Small intestine (tissue), 7 donors: ENCODE data around the gene PLEKHN1. TPM values are rescaled to one million over a fixed set of nuclear protein-coding genes. Genes with fewer than 3 reads are reported as not detected.
A peak's percentile ranks its signal among the peaks of the same experiment; 100 is the strongest.

ENCODE experiments used
- DNase-seq, 2 donors: peaks; one replicate each; pipeline versions ENCODE4 v3.0.0 to v3.0.0-alpha.2; 2013
- FAIRE-seq: peaks from 2 replicates; lab custom pipeline; 2012; peaks lifted over from hg19 to GRCh38; lab: Jason Lieb, UNC
- H3K27ac ChIP-seq, 3 donors: one replicate each; pipeline ENCODE4 v1.5.1; 2013; ENCODE audit warnings: low read length in 2 of 3, mild to moderate bottlenecking in 2 of 3, control low read depth in 1 of 3, inconsistent platforms in 1 of 3, low read depth in 1 of 3, moderate library complexity in 1 of 3
- H3K27me3 ChIP-seq, 3 donors: one replicate each; pipeline ENCODE4 v1.6.1; 2013; ENCODE audit warnings: low read length in 3 of 3, inconsistent platforms in 1 of 3; ENCODE audit not compliant: control insufficient read depth in 3 of 3, insufficient read depth in 3 of 3
- H3K36me3 ChIP-seq, 3 donors: one replicate each; pipeline ENCODE4 v1.6.1; 2013; ENCODE audit warnings: low read length in 3 of 3, inconsistent platforms in 1 of 3, low read depth in 1 of 3, mild to moderate bottlenecking in 1 of 3, moderate library complexity in 1 of 3; ENCODE audit not compliant: control insufficient read depth in 3 of 3, insufficient read depth in 2 of 3
- H3K4me1 ChIP-seq, 3 donors: one replicate each; pipeline ENCODE4 v1.6.1; 2013; ENCODE audit warnings: low read length in 2 of 3, inconsistent platforms in 1 of 3, low read depth in 1 of 3, mild to moderate bottlenecking in 1 of 3, moderate library complexity in 1 of 3; ENCODE audit not compliant: control insufficient read depth in 3 of 3, insufficient read depth in 2 of 3
- H3K4me3 ChIP-seq, 3 donors: one replicate each; pipeline ENCODE4 v1.5.1; 2013; ENCODE audit warnings: low read length in 3 of 3, control low read depth in 1 of 3, inconsistent platforms in 1 of 3, low read depth in 1 of 3, mild to moderate bottlenecking in 1 of 3, moderate library complexity in 1 of 3
- H3K9me3 ChIP-seq, 2 donors: one replicate each; pipeline ENCODE4 v1.6.1; 2013; ENCODE audit warnings: low read depth in 1 of 2, low read length in 1 of 2; ENCODE audit not compliant: control insufficient read depth in 2 of 2, insufficient read depth in 1 of 2
- WGBS, 3 donors: extraction: QIAGEN DNeasy Blood & Tissue Kit; methylation state at CpG; one replicate each; pipeline ENCODE4 v1.1.7; 2013; 5-methylcytosine and 5-hydroxymethylcytosine counted together
- polyA plus RNA-seq, 4 donors: library from polyadenylated mRNA; stranded (reverse) in 3 of 4; unstranded in 1 of 4; fragments of 200-250 nt in 3 of 4; fragments of 120-200 nt in 1 of 4; gene quantifications; one replicate each; pipeline versions ENCODE4 v1.2.1 to v1.2.3, GENCODE V29; 2013
- donor health status: healthy with polysubstance abuse.
- donor health status: control.
- donor health status: control.
- donor health status: Bipolar disorder and iron deficiency.
- donor health status: healthy.

The PLEKHN1 gene
- polyA plus RNA-seq, 4 donors, result 0.64 to 0.89 (median 0.76) TPM

DNA sequence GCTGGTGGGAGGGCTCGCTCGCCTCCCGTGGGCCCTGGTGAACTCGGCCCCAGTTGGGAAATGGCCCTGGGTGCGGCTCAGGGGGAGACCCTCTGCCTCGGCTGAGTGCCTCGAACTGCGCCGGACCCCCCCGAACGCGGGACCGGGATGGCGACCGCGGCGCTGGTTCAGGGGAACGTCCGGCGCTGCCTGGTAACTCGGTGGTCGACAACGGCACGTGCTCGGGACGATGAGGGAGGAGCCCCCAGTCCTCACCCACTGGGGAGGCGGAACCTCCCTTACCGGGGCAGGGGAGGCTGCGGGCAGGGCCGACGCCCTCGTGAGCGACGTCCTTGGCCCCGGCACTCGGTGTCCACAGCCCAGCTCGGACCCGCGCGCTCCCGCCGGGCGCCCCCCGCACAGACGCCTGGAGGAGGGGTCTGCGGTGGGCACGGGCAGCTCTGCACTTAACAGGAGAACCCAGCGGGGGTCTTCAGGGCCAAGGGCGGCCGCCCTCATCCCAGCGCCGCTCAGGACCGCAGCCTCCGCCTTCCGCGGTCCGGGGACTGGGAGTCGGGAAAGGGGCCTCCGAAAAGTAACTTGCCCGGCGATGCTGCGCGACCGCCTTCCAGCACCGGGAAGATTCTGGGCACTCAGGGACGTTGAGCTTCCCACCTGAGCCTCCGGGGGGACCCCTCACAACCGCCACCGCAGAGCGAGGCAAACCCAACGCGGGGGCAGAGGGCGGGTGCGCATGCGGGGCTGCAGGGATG, 31.9 kb downstream of the PLEKHN1 start:
- Histone ChIP-seq H3K27me3 (peaks cover 13 to 60% (median 13%) of the 10 kb centered on the region in 3 donors), H3K4me1 (peaks cover 0 to 13% (median 4%) of the 10 kb centered on the region in 3 donors), H3K9me3 (peaks cover 0 to 3% of the 10 kb centered on the region in 2 donors), H3K4me3 (peak overlapping the region in 2 of 3 donors; percentile 15 to 56), H3K27ac (no peak overlapping the region), H3K36me3 (peaks cover 0 to 3% (median 0%) of the 10 kb centered on the region in 3 donors)
- 19 to 24% (median 23%) methylated on average over 68 to 75 of the region's 75 CpGs for WGBS, 3 donors
- FAIRE-seq, result no peak
- DNase-seq, result no peak

DNA sequence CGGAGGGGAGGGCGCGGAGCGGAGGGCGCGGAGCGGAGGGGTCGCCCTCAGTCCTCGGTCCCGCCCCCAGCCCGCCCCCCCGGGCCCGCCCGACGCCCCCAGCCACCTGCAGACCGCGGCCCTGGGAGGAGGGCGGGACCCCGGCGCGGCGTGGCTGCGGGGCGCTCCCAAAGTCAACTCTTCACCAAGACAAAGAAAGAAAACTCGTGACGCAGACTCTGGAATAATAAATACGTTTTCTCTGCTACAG, 32.4 kb downstream of the PLEKHN1 start:
- FAIRE-seq (no peak), DNase-seq (peak in 1 of 2 donors; percentile 73)
- H3K36me3 ChIP-seq, result peaks cover 0 to 7% (median 0%) of the 10 kb centered on the region in 3 donors
- no peaks in the 10 kb centered on the region for H3K9me3 ChIP-seq
- H3K27me3 ChIP-seq, result peaks cover 13 to 60% (median 13%) of the 10 kb centered on the region in 3 donors
- peak overlapping the region; percentile 23 to 56 (median 34) for H3K4me3 ChIP-seq
- 0% methylated on average over 3 to 27 of the region's 27 CpGs for WGBS, 3 donors
- peaks cover 0 to 13% (median 4%) of the 10 kb centered on the region in 3 donors for H3K4me1 ChIP-seq
- no peak overlapping the region for H3K27ac ChIP-seq

DNA sequence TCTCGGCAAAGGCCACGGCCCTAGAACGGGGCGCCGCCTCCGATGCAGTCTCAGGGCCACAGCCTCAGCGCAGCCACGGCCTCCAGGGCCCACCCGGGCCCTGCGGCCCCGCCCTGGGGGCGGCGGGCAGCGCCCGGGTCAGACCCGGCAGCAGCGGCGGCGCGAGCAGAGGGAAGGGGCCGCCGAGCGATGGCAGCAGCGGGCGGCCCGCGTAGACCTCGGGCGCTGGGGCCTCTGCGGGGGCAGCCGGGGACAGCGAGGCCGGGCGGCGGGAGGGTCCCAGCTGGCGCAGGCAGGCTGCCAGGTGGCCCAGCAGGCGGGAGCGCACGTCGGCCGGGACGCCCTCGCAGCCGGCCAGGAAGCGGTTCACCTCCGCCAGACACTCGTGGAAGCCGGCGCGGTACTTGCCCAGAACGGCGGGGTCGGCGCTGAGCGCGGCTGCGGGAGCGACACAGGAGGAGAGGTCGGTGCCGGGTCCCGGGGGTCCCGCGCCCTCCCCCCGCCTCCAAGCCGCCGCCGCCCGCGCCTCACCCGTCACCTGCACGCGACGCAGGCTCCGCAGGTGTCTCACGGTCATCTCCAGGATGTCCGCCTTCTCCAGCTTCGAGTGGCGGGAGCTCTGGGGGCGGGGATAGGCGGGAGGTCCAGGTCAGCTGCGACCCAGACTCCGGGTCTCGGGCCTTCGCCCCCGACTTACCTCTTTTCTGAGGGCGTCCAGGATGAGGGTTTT, 32.9 kb downstream of the PLEKHN1 start:
- Histone ChIP-seq H3K4me3 (peak overlapping the region; percentile 37 to 56 (median 38)), H3K27me3 (peaks cover 13 to 60% (median 16%) of the 10 kb centered on the region in 3 donors), H3K4me1 (peaks cover 0 to 16% (median 4%) of the 10 kb centered on the region in 3 donors), H3K27ac (peak overlapping the region in 1 of 3 donors; percentile 60), H3K36me3 (peaks cover 0 to 11% (median 0%) of the 10 kb centered on the region in 3 donors), H3K9me3 (no peaks in the 10 kb centered on the region)
- 0 to 1% (median 1%) methylated on average over 42 to 86 of the region's 86 CpGs for WGBS, 3 donors
- peak in 1 of 2 donors; percentile 70 for DNase-seq
- no peak for FAIRE-seq

DNA sequence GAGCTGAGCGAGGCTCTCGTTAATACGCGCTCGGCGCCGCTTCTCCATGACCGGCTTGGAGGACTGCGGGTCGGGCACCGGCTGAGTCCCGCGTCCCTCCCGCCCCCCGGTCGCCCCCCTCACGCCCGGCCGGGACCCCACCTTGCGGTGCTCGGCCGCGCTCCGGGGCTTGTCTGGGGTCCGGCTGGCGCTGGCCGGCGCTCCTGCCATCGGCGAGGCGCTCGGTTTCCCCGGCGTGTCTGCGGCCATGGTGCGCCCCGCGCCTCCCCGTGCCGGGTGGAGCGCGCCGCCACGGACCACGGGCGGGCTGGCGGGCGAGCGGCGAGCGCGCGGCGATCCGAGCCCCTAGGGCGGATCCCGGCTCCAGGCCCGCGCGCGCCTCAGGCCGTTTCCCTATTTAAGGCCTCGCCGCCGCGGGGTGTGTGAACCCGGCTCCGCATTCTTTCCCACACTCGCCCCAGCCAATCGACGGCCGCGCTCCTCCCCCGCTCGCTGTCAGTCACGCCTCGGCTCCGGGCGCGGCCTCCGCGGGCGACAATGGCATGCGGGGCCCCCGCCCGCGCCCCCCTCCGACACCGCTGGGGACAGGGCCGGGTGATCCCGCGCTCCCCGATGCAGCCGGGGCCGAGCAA, 33.6 kb downstream of the PLEKHN1 start, which contains the start of gene HES4:
HES4 (minus strand) TSS at position 373 of the 632 bp plus-strand sequence; CDS start at position 249, 124 bp downstream.
- peaks cover 0 to 22% (median 4%) of the 10 kb centered on the region in 3 donors for H3K4me1 ChIP-seq
- peaks cover 0 to 15% (median 0%) of the 10 kb centered on the region in 3 donors for H3K36me3 ChIP-seq
- DNase-seq (peak; percentile 81 to 95), FAIRE-seq (no peak)
- no peaks in the 10 kb centered on the region for H3K9me3 ChIP-seq
- 1% methylated on average over 56 to 95 of the region's 95 CpGs for WGBS, 3 donors
- peak within 1 kb of the TSS; percentile 38 to 73 (median 56) for H3K4me3 ChIP-seq
- peak within 1 kb of the TSS in 2 of 3 donors; percentile 95 for H3K27ac ChIP-seq
- peaks cover 13 to 59% (median 16%) of the 10 kb centered on the region in 3 donors for H3K27me3 ChIP-seq

DNA sequence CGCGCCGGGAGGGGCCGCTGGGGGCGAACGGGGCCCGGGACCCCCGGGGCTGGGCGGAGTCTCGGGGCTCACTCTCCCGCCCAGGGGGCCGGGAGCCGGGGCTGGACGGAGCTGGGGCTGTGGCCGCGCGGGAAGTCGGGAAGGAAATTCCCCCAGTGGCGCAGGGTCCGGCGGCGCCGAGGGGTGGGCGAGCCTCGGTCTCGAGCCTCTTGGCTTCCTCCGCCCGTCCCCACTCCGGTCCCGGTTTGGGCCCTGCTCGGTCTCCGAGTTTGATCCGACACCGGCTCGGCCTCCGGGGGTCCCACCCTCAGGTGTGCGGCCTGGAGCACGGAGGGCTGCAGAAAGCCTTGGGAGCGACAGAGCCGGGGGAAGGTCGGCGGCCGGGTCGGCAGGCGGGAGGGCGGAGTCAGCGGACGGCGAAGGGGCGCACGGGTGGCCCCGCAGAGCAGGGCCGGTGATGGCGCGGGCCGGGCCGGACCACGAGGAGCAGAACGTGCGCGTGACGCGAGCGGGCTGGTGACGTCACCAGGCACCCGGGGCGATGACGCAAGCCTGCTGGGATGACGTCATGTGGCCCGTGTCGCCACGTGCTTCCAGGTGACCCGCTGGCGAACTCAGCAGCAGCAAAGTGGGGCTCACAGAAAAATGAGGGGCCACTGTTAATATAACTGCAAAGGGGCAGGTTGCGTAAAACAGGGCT, 34.2 kb downstream of the PLEKHN1 start:
- peak in 1 of 2 donors; percentile 89 for DNase-seq
- Histone ChIP-seq H3K9me3 (no peaks in the 10 kb centered on the region), H3K4me1 (peaks cover 0 to 29% (median 4%) of the 10 kb centered on the region in 3 donors), H3K4me3 (peak overlapping the region; percentile 38 to 73 (median 56)), H3K36me3 (peaks cover 0 to 15% (median 0%) of the 10 kb centered on the region in 3 donors), H3K27ac (peak overlapping the region in 2 of 3 donors; percentile 95), H3K27me3 (peaks cover 13 to 54% (median 16%) of the 10 kb centered on the region in 3 donors)
- WGBS, 3 donors, result 1 to 2% (median 1%) methylated on average over 54 to 75 of the region's 75 CpGs
- FAIRE-seq, result no peak

DNA sequence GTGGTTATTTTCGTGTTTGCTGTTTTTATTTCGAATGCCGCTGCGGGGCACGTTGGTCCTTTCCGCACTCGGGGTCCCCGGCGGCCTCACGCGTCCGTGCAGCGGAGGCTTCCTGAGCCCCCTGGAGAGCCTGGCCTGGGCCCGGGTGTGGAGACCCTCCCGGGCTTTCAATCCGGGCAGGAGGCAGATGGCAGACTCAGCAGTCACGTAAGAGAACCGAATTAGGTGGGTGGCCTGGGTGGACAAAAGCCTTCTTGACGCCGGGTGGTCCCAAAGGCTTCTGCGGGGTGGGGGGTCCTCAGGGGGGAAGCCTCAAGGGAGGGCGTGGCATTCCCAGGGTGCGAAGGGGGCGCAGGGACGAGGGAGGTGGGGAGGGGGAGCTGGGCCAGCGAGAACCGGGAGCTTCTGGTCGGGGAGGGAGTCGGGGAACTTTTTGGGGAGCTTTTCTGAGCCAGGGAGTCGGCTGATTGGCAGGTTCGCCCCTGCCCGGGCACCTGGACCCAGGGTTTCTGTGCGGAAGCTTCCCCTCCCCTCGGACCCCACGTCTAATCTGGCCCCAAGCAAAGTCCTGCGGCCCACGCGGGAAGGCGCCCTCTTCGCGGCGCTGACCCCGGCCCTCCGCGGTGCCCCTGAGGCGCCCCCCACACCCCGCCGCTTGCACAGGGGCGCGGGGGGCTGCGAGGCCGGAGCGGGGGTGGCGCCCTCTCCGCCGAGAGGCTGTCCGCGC, 34.9 kb downstream of the PLEKHN1 start:
- H3K4me1 ChIP-seq, result peaks cover 0 to 36% (median 4%) of the 10 kb centered on the region in 3 donors
- peaks cover 0 to 15% (median 0%) of the 10 kb centered on the region in 3 donors for H3K36me3 ChIP-seq
- H3K27ac ChIP-seq, result peak overlapping the region in 2 of 3 donors; percentile 60 to 95
- H3K4me3 ChIP-seq, result peak overlapping the region in 2 of 3 donors; percentile 48 to 56
- H3K27me3 ChIP-seq, result peaks cover 13 to 47% (median 16%) of the 10 kb centered on the region in 3 donors
- H3K9me3 ChIP-seq, result no peaks in the 10 kb centered on the region
- FAIRE-seq, result no peak
- WGBS, 3 donors, result 2 to 8% (median 2%) methylated on average over 42 to 58 of the region's 58 CpGs
- DNase-seq, result no peak

DNA sequence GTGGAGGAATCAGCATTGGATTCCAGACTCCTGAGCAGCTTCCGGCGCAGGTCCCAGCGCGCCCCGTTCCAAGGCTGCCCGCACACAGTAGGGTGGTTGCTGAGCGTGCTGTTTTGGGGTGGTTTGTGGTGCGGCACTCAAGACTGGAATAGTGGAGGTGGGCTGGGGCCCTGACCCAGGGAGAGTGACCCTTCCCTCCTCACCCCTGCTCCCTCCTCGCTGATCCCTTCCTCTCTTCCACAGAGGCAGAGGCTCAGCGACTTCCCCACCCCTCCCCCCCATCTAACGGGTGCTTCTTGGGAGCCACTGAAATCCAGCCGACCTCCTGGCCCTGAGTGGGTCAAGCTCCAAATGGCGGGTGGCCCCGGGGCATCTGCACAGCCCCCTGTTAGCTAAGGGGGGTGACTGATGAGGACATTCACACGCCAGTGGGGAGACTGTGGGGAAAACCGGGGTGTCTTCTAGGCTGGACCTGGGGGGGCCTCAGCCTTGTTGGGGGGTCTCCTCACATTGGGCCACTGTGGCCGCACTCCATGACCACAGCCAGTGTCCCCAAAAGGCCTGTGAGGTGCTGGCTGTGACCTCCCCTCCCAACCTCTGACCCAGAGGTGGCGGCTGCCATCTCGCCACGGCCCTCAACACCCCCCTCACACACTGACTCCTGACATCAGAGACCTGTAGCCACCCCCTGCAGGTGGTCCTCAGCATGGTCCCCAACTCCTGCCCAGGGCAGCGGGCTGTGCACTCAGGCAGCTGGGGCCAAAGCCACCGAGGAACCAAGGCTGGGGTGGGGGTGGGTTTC, 37.5 kb downstream of the PLEKHN1 start:
- peaks cover 0 to 4% of the 10 kb centered on the region in 2 donors for H3K9me3 ChIP-seq
- peaks cover 0 to 12% (median 0%) of the 10 kb centered on the region in 3 donors for H3K36me3 ChIP-seq
- FAIRE-seq (no peak), DNase-seq (no peak)
- H3K4me1 ChIP-seq, result peaks cover 0 to 43% (median 4%) of the 10 kb centered on the region in 3 donors
- H3K27me3 ChIP-seq, result peaks cover 0 to 25% (median 8%) of the 10 kb centered on the region in 3 donors
- H3K27ac ChIP-seq, result no peak overlapping the region
- WGBS, 3 donors, result 80 to 85% (median 85%) methylated on average over 22 of the region's 22 CpGs
- no peak overlapping the region for H3K4me3 ChIP-seq
